Measurements from ENCODE around the gene CDH20.

Gene CDH20

GRCh38 chr18:61432590-61432989 is 99.4 kb downstream of the CDH20 start:
- DNase-seq = no peak

- DNase-seq = no peak
These were observed 101.9 kb downstream of the CDH20 start for GRCh38 chr18:61435064-61435652.

- no peak for DNase-seq
These were observed 110.0 kb downstream of the CDH20 start for GRCh38 chr18:61443081-61443725.

GRCh38 chr18:61448316-61448715 is 115.1 kb downstream of the CDH20 start:
- DNase-seq = no peak

GRCh38 chr18:61459896-61460648 is 126.8 kb downstream of the CDH20 start:
- DNase-seq = no peak

GRCh38 chr18:61464551-61465142 is 131.4 kb downstream of the CDH20 start:
- DNase-seq = no peak

- no peak for DNase-seq
These were observed 133.5 kb downstream of the CDH20 start for GRCh38 chr18:61466736-61467135.

- DNase-seq = no peak
These were observed 136.9 kb downstream of the CDH20 start for GRCh38 chr18:61470031-61470674.

GRCh38 chr18:61471541-61471940 is 138.3 kb downstream of the CDH20 start:
- no peak for DNase-seq

GRCh38 chr18:61471942-61472341 is 138.7 kb downstream of the CDH20 start:
- DNase-seq = no peak

- DNase-seq = no peak
These were observed 141.1 kb downstream of the CDH20 start for GRCh38 chr18:61474341-61474740.

GRCh38 chr18:61474918-61475317 is 141.7 kb downstream of the CDH20 start:
- no peak for DNase-seq

GRCh38 chr18:61475931-61476330 is 142.7 kb downstream of the CDH20 start:
- DNase-seq = no peak

- no peak for DNase-seq
These were observed 156.1 kb downstream of the CDH20 start for GRCh38 chr18:61489334-61489733.

- DNase-seq = no peak
These were observed 163.1 kb downstream of the CDH20 start for GRCh38 chr18:61496374-61496773.

- no peak for DNase-seq
These were observed 164.2 kb downstream of the CDH20 start for GRCh38 chr18:61497422-61497821.

GRCh38 chr18:61502472-61502871 is 169.2 kb downstream of the CDH20 start:
- no peak for DNase-seq

GRCh38 chr18:61503688-61504087 is 170.5 kb downstream of the CDH20 start:
- no peak for DNase-seq

GRCh38 chr18:61528961-61529360 is 195.7 kb downstream of the CDH20 start:
- no peak for DNase-seq

GRCh38 chr18:61530681-61531080 is 197.5 kb downstream of the CDH20 start:
- no peak for DNase-seq

GRCh38 chr18:61531182-61531581 is 198.0 kb downstream of the CDH20 start:
- DNase-seq = no peak

GRCh38 chr18:61531891-61532290 is 198.7 kb downstream of the CDH20 start:
- no peak for DNase-seq

- DNase-seq = no peak
These were observed 202.2 kb downstream of the CDH20 start for GRCh38 chr18:61535401-61535800.
